ENCODE data around the gene ADGRA3. TPM values are rescaled to one million over a fixed set of nuclear protein-coding genes. Genes with fewer than 3 reads are reported as not detected.

The ADGRA3 gene
- total RNA-seq, 4 donors from 2014 or later: 17.8 to 48.8 (median 32.4) TPM

- WGBS, 2 donors (ENCODE audit: low coverage in 1 of 2): 93% methylated on average over 4 of the region's 5 CpGs
- Histone ChIP-seq H3K27ac (no peak overlapping the region), H3K27me3 (no peaks in the 10 kb centered on the region), H3K36me3 (peaks cover 0 to 5% of the 10 kb centered on the region in 2 donors), H3K4me3 (no peak overlapping the region), H3K9me3 (no peaks in the 10 kb centered on the region), H3K4me1 (no peaks in the 10 kb centered on the region)
- ATAC-seq: no peak
- TF ChIP-seq EP300 (IDR thresholded peaks at IDR 0.05): no peak
- TF ChIP-seq POLR2A (IDR thresholded peaks at IDR 0.05): no peak
- no peak for TF ChIP-seq POLR2AphosphoS5 (IDR thresholded peaks at IDR 0.05)
- no peak for TF ChIP-seq CTCF (IDR thresholded peaks at IDR 0.05)
Observed at GRCh38 chr4:22465996-22466395, 49.9 kb downstream of the ADGRA3 start.

GRCh38 chr4:22465349-22465748 lies 50.5 kb downstream of the ADGRA3 start:
- WGBS, 2 donors (ENCODE audit: low coverage in 1 of 2): 100% methylated on average over 4 of the region's 4 CpGs; no CpG with 5 or more reads in 1 of the 2 donors
- TF ChIP-seq EP300 (IDR thresholded peaks at IDR 0.05) (no peak), POLR2AphosphoS5 (IDR thresholded peaks at IDR 0.05) (no peak), POLR2A (IDR thresholded peaks at IDR 0.05) (no peak), CTCF (IDR thresholded peaks at IDR 0.05) (no peak)
- Histone ChIP-seq H3K4me3 (no peak overlapping the region), H3K4me1 (no peaks in the 10 kb centered on the region), H3K27ac (no peak overlapping the region), H3K27me3 (no peaks in the 10 kb centered on the region), H3K36me3 (peaks cover 0 to 10% of the 10 kb centered on the region in 2 donors), H3K9me3 (no peaks in the 10 kb centered on the region)
- no peak for ATAC-seq

GRCh38 chr4:22463179-22463578 lies 52.7 kb downstream of the ADGRA3 start:
- H3K9me3 ChIP-seq: no peaks in the 10 kb centered on the region
- no peaks in the 10 kb centered on the region for H3K27me3 ChIP-seq
- no peak overlapping the region for H3K4me3 ChIP-seq
- ATAC-seq: no peak
- no peaks in the 10 kb centered on the region for H3K4me1 ChIP-seq
- WGBS, 2 donors (ENCODE audit: low coverage in 1 of 2): 70 to 91% methylated on average over 3 to 5 of the region's 5 CpGs
- TF ChIP-seq CTCF (IDR thresholded peaks at IDR 0.05) (no peak), POLR2A (IDR thresholded peaks at IDR 0.05) (no peak), EP300 (IDR thresholded peaks at IDR 0.05) (no peak), POLR2AphosphoS5 (IDR thresholded peaks at IDR 0.05) (no peak)
- peaks cover 0 to 13% of the 10 kb centered on the region in 2 donors for H3K36me3 ChIP-seq
- no peak overlapping the region for H3K27ac ChIP-seq

GRCh38 chr4:22462688-22463087 lies 53.2 kb downstream of the ADGRA3 start:
- 84 to 100% methylated on average over 1 to 2 of the region's 3 CpGs for WGBS, 2 donors (ENCODE audit: low coverage in 1 of 2)
- no peak for ATAC-seq

More at GRCh38 chr4:22462688-22463087, 53.2 kb downstream of the ADGRA3 start:
- Histone ChIP-seq H3K27ac (no peak overlapping the region), H3K27me3 (no peaks in the 10 kb centered on the region), H3K9me3 (no peaks in the 10 kb centered on the region), H3K36me3 (peaks cover 0 to 13% of the 10 kb centered on the region in 2 donors), H3K4me3 (no peak overlapping the region), H3K4me1 (no peaks in the 10 kb centered on the region)
- TF ChIP-seq CTCF (IDR thresholded peaks at IDR 0.05) (no peak), POLR2AphosphoS5 (IDR thresholded peaks at IDR 0.05) (no peak), EP300 (IDR thresholded peaks at IDR 0.05) (no peak), POLR2A (IDR thresholded peaks at IDR 0.05) (no peak)
